Right atrium auricular region (tissue), 2 donors: ENCODE measurements around the gene TECTA. TPM values are rescaled to one million over a fixed set of nuclear protein-coding genes. Genes with fewer than 3 reads are reported as not detected.
"Not testable (repeated sequence)": the region's sequence is repeated elsewhere in the genome, so short reads cannot be mapped to it uniquely, and the experiment has no call there.

Experiments used
- DNase-seq: peaks from one replicate; pipeline ENCODE4 v3.0.0-alpha.2; 2019; ENCODE audit warnings: low spot score
- H3K27ac ChIP-seq, 2 donors: fragments of 200-600 bp; sonication (generic); 1 replicate in 1 of 2; 2 replicates in 1 of 2; pipeline ENCODE4 v1.5.1; 2016 to 2019
- H3K27me3 ChIP-seq, 2 donors: fragments of 200-600 bp; sonication (generic); one replicate each; pipeline versions ENCODE4 v1.5.1 to v1.6.0; 2017 to 2019
- H3K36me3 ChIP-seq: fragments of 200-600 bp; sonication (generic); one replicate; pipeline ENCODE4 v1.5.1; 2016
- H3K4me1 ChIP-seq, 2 donors: fragments of 200-600 bp; sonication (generic); one replicate each; pipeline versions ENCODE4 v1.5.1 to v1.6.0; 2017 to 2019
- H3K4me3 ChIP-seq, 2 donors: fragments of 200-600 bp; sonication (generic); 1 replicate in 1 of 2; 2 replicates in 1 of 2; pipeline ENCODE4 v1.5.1; 2017 to 2019; ENCODE audit warnings: mild to moderate bottlenecking in 1 of 2, moderate library complexity in 1 of 2
- H3K9me3 ChIP-seq, 2 donors: fragments of 200-600 bp; sonication (generic); one replicate each; pipeline ENCODE4 v1.5.1; 2019
- total RNA-seq, 2 donors: library from RNA; depleted of rRNA; stranded (reverse); fragments of >200 nt; gene quantifications; one replicate each; pipeline ENCODE4 v1.1.0, GENCODE V29; 2016
- TF ChIP-seq, protein P1 (sequence below), 2 donors: fragments of 200-600 bp; sonication (generic); IDR thresholded peaks; one replicate each; pipeline ENCODE4 v1.5.1; 2019; ENCODE audit warnings: antibody characterized with exemption in 2 of 2

TECTA gene
- total RNA-seq, 2 donors from 2014 or later, result 1.6 to 3.1 TPM

DNA sequence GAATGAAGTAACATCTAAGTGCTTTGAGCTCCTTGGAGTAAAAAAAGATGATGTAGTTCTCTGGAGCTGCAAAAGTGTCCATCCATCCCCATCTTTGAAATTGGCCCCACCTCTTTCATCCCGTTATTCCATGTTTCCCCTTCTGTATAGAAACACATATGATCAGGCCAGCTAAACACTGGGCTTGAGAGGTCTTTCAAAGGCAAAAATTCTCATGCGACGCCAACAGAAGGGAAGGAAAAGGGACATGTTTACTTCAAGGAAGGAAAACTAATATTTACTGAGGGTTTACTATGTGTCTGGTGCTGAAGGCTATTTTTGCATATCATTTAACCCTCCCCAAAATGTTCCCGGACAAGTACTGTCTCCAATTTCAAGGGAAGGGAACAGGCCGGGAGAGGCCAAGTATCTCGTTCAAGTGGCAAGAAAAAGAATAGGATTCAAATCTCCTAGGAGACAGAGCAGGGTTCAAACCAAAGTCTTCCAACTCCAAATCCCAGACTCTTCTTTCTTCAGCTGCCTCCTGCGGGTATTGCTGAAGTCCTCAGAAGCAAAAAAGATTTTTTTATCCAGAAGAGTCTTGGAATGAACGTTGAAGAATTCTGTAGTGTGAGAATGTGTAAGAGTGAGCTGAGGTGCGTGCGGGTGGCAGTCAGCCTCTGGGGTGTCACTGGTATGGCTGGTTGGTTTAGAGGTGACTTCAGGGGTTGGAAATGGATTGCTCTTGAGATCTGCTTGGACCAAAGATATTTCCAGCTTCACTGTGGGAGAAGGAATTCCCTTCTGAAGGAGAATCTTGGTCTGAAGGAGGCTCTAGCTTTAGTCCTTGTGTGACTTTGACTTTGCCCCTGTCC is 10.1 kb downstream of the TECTA start:
- Histone ChIP-seq H3K27ac (no peak overlapping the region), H3K36me3 (no peaks in the 10 kb centered on the region), H3K4me3 (no peak overlapping the region), H3K4me1 (peaks cover 0 to 14% of the 10 kb centered on the region in 2 donors), H3K27me3 (no peaks in the 10 kb centered on the region), H3K9me3 (no peaks in the 10 kb centered on the region)
- DNase-seq, result no peak
- TF ChIP-seq, protein P1, sequence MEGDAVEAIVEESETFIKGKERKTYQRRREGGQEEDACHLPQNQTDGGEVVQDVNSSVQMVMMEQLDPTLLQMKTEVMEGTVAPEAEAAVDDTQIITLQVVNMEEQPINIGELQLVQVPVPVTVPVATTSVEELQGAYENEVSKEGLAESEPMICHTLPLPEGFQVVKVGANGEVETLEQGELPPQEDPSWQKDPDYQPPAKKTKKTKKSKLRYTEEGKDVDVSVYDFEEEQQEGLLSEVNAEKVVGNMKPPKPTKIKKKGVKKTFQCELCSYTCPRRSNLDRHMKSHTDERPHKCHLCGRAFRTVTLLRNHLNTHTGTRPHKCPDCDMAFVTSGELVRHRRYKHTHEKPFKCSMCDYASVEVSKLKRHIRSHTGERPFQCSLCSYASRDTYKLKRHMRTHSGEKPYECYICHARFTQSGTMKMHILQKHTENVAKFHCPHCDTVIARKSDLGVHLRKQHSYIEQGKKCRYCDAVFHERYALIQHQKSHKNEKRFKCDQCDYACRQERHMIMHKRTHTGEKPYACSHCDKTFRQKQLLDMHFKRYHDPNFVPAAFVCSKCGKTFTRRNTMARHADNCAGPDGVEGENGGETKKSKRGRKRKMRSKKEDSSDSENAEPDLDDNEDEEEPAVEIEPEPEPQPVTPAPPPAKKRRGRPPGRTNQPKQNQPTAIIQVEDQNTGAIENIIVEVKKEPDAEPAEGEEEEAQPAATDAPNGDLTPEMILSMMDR (IDR thresholded peaks at IDR 0.05), result no peak

DNA sequence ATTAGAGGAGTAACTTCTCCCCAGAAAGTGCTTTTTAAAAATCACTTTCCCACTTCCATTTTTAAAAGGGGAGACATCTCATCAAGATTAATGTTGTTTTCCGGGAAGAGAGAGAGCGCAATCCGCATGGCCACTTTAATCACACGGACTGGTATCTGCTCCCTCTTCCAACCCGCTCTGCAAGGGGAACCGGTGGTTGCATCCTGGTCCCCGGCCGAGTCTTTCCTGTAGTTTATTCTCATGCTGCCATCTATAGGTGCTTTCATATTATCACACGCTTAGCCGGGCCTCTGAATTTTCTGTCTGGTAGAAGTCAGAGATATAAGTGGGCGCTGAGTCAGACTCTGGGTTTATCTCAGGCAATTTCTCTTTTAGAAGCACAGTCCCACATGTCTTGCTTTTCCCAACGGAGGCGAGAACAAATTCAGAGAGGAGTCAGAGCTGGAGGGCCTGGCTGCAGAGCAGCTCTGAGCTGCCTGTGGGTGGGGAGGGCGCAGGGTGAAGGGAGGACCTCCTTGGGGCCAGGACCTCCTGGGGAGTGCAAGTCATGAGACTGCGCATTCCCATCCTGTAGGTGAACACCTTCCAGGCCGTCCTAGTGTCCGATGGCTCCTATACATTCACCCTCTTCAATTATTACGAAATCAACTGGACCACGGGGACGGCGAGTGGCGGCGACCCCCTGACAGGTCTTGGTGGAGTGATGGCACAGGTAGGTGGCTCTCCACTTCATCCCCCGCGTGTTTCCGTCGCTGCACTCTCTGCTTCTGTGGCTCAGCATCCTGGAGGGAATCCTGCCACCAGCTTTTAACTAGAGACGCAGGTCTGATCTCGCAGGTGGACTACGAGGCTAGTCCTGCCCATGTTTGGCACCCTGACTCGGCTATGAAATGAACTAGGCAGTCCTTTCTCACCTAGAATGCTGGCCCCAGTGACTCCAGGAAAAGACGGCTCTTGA is 11.7 kb downstream of the TECTA start:
- peak; percentile 87 for DNase-seq
- TF ChIP-seq, protein P1 (IDR thresholded peaks at IDR 0.05), result peak; percentile 47 to 77
- H3K9me3 ChIP-seq, result no peaks in the 10 kb centered on the region
- H3K4me3 ChIP-seq, result no peak overlapping the region
- H3K36me3 ChIP-seq, result no peaks in the 10 kb centered on the region
- no peak overlapping the region for H3K27ac ChIP-seq
- H3K4me1 ChIP-seq, result peaks cover 0 to 14% of the 10 kb centered on the region in 2 donors
- no peaks in the 10 kb centered on the region for H3K27me3 ChIP-seq

DNA sequence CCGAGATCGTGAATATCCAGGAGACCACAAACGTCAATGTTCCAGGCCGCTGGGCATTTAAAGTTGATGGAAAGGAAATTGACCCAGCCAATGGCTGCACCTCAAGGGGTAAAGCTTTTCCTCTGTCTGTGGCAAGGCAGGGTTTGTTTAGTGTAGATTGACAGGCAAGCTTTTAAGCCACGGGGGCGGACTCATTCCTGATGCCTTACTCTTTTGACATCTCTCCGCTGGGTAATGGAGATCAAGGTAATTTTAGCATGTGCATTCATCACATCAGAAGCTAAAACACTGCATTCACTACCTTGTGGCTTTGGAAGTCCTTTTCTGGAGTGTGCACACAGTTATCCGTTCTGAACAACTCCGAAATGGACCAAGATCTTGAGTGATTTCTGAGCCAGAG is 12.6 kb downstream of the TECTA start:
- H3K4me3 ChIP-seq, result no peak overlapping the region
- TF ChIP-seq, protein P1 (IDR thresholded peaks at IDR 0.05), result no peak
- no peak overlapping the region for H3K27ac ChIP-seq
- no peak for DNase-seq
- H3K36me3 ChIP-seq, result no peaks in the 10 kb centered on the region
- peaks cover 0 to 14% of the 10 kb centered on the region in 2 donors for H3K4me1 ChIP-seq
- H3K27me3 ChIP-seq, result no peaks in the 10 kb centered on the region
- no peaks in the 10 kb centered on the region for H3K9me3 ChIP-seq

DNA sequence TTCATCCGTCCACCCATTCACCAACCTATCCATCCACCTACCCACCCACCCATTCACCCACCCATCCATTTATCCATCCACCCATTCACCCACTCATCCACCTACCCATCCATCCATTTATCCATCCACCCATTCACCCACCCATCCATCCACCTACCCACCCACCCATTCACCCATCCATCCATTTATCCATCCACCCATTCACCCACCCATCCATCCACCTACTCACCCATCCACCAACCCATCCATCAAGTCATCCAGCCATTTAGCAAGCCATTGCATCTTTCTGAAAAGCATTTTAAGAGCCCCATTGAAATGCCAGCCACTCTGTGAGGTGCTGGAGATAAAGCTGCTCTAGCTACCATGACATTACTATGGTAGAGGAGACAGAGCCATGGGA is 14.0 kb downstream of the TECTA start:
- peaks cover 0 to 14% of the 10 kb centered on the region in 2 donors for H3K4me1 ChIP-seq
- H3K4me3 ChIP-seq, DNase-seq, H3K27me3 ChIP-seq, H3K9me3 ChIP-seq, H3K36me3 ChIP-seq, H3K27ac ChIP-seq: not testable (repeated sequence)

DNA sequence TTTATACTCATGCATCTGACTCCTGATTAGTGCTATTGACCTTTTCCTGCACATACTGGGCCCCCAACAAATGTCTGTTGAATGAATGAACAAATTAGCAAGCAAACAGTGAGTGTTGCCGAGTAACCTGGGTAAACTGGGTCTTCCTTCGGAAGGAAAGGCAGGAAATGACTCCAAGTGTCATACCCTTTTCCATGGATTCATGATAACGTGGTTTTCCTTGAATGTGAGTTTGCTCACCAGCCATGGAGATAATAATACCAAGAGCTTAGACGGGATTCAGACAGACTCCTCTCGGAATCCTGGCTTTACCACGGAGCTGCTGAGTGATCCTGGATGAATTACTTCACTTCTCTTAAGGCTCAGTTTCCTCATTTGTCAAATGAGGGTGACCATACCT is 16.7 kb downstream of the TECTA start:
- Histone ChIP-seq H3K27me3 (no peaks in the 10 kb centered on the region), H3K9me3 (peaks cover 0 to 11% of the 10 kb centered on the region in 2 donors), H3K4me3 (no peak overlapping the region), H3K4me1 (peaks cover 0 to 1% of the 10 kb centered on the region in 2 donors), H3K36me3 (no peaks in the 10 kb centered on the region), H3K27ac (no peak overlapping the region)
- DNase-seq, result no peak
- TF ChIP-seq, protein P1 (IDR thresholded peaks at IDR 0.05), result no peak

DNA sequence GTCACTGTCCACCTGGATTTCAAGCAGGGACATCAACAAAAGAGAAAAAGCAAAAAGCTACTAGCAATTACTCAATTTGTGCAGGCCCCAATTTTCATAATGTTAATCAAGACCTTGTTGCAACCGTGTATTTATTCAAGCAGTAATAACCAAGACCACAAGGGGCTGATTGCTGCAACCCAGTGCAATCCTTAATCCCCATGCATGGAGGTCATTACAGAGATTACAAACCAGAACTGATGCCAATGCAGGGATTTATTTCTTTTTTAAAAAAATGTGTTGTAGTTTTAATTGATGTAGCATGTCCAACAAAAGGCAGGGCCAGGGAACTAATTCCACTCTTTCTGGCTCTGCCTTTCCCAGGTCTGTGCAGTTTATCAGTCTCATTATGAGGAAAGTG is 18.4 kb downstream of the TECTA start:
- H3K36me3 ChIP-seq, result no peaks in the 10 kb centered on the region
- TF ChIP-seq, protein P1 (IDR thresholded peaks at IDR 0.05), result no peak
- no peaks in the 10 kb centered on the region for H3K27me3 ChIP-seq
- peaks cover 0 to 11% of the 10 kb centered on the region in 2 donors for H3K9me3 ChIP-seq
- H3K27ac ChIP-seq, result no peak overlapping the region
- H3K4me1 ChIP-seq, result no peaks in the 10 kb centered on the region
- H3K4me3 ChIP-seq, result no peak overlapping the region
- DNase-seq, result no peak
